Activated CD4-positive, alpha-beta T cell treated with anti-CD3 and anti-CD28 coated beads for 36 hours (primary cell): Measurements from ENCODE around the gene ROS1. TPM values are rescaled to one million over a fixed set of nuclear protein-coding genes. Genes with fewer than 3 reads are reported as not detected.

Source experiments
- ATAC-seq: fragments of 200-7000 bp; cut with Tn5 transposase; one replicate; pipeline ENCODE4 v1.10.0; 2021; ENCODE audit warnings: mild to moderate bottlenecking, moderate library complexity
- CTCF ChIA-PET: fragments of 350-600 bp; sonication (Branson Sonifier 250); formaldehyde crosslinking; loops from one replicate; lab custom pipeline; 2021; ENCODE audit warnings: antibody characterized with exemption; lab: Charles Lee
- POLR2A ChIA-PET: fragments of 350-600 bp; sonication (Branson Sonifier 250); formaldehyde crosslinking; loops from one replicate; lab custom pipeline; 2021; ENCODE audit warnings: antibody characterized with exemption, inconsistent platforms; lab: Charles Lee
- DNase-seq: peaks from one replicate; pipeline ENCODE4 v3.0.0-alpha.2; 2020
- H3K27ac Mint-ChIP-seq: one replicate; pipeline ENCODE4 v1.8.0; 2021; ENCODE audit warnings: mixed read lengths
- H3K27me3 Mint-ChIP-seq: one replicate; pipeline ENCODE4 v1.8.0; 2021; ENCODE audit warnings: mixed read lengths
- H3K36me3 Mint-ChIP-seq: one replicate; pipeline ENCODE4 v1.8.0; 2021; ENCODE audit warnings: low read depth, mixed read lengths
- H3K4me1 Mint-ChIP-seq: one replicate; pipeline ENCODE4 v1.8.0; 2021; ENCODE audit warnings: mixed read lengths
- H3K4me3 Mint-ChIP-seq: one replicate; pipeline ENCODE4 v1.8.0; 2021; ENCODE audit warnings: mild to moderate bottlenecking, moderate library complexity, mixed read lengths
- H3K9me3 Mint-ChIP-seq: one replicate; pipeline ENCODE4 v1.8.0; 2021; ENCODE audit warnings: low read depth, mixed read lengths
- intact Hi-C, 2 experiments: fragments of 100-400 bp; cut with DNase I in 1 of 2; cut with micrococcal nuclease in 1 of 2; formaldehyde crosslinking; loops; one replicate each; pipeline versions ENCODE4 v1.14.2 to v1.15.1; 2022 to 2024; cut with DNase I, micrococcal nuclease
- total RNA-seq, 2 experiments: library from RNA; stranded (reverse); gene quantifications; one replicate each; pipeline ENCODE4 v1.2.3, GENCODE V29; 2021

Gene ROS1
- total RNA-seq, 2 experiments from 2014 or later: not detected

GRCh38 chr6:117309069-117309468 lies 116.7 kb downstream of the ROS1 start:
- Mint-ChIP-seq H3K27ac (no peak overlapping the region), H3K4me1 (no peaks in the 10 kb centered on the region), H3K27me3 (peaks cover 8% of the 10 kb centered on the region), H3K9me3 (no peaks in the 10 kb centered on the region), H3K4me3 (no peak overlapping the region), H3K36me3 (no peaks in the 10 kb centered on the region)
- no peak for DNase-seq
- no peak for ATAC-seq
- POLR2A ChIA-PET: no interaction called here
- intact Hi-C loops: no loop called here
- CTCF ChIA-PET: no interaction called here

GRCh38 chr6:117307655-117308054 lies 118.1 kb downstream of the ROS1 start:
- intact Hi-C loops: no loop called here

GRCh38 chr6:117306227-117306790 lies 119.4 kb downstream of the ROS1 start:
- POLR2A ChIA-PET: no interaction called here

More at GRCh38 chr6:117307655-117308054, 118.1 kb downstream of the ROS1 start:
- Mint-ChIP-seq H3K4me3 (no peak overlapping the region), H3K36me3 (no peaks in the 10 kb centered on the region), H3K27me3 (peaks cover 8% of the 10 kb centered on the region), H3K27ac (no peak overlapping the region), H3K4me1 (no peaks in the 10 kb centered on the region), H3K9me3 (no peaks in the 10 kb centered on the region)
- CTCF ChIA-PET: interaction anchor here (0.6 kb wide), 1 partner anchor 671 kb away, joined by 3 read pairs; no protein-coding TSS in a partner anchor
- ATAC-seq: no peak
- POLR2A ChIA-PET: no interaction called here
- DNase-seq: no peak

GRCh38 chr6:117304446-117304845 lies 121.3 kb downstream of the ROS1 start:
- no peak overlapping the region for H3K4me3 Mint-ChIP-seq

More at GRCh38 chr6:117306227-117306790, 119.4 kb downstream of the ROS1 start:
- no peak for ATAC-seq
- Mint-ChIP-seq H3K36me3 (no peaks in the 10 kb centered on the region), H3K9me3 (no peaks in the 10 kb centered on the region), H3K4me1 (no peaks in the 10 kb centered on the region), H3K27me3 (peaks cover 8% of the 10 kb centered on the region), H3K27ac (no peak overlapping the region), H3K4me3 (no peak overlapping the region)
- no peak for DNase-seq
- intact Hi-C loops: no loop called here
- CTCF ChIA-PET: no interaction called here

GRCh38 chr6:117303323-117303722 lies 122.4 kb downstream of the ROS1 start:
- Mint-ChIP-seq H3K4me1 (no peaks in the 10 kb centered on the region), H3K9me3 (no peaks in the 10 kb centered on the region), H3K4me3 (no peak overlapping the region), H3K27me3 (peaks cover 4% of the 10 kb centered on the region), H3K27ac (no peak overlapping the region), H3K36me3 (no peaks in the 10 kb centered on the region)
- intact Hi-C loops: no loop called here
- ChIA-PET POLR2A (no interaction called here), CTCF (no interaction called here)
- no peak for ATAC-seq
- DNase-seq: no peak

More at GRCh38 chr6:117304446-117304845, 121.3 kb downstream of the ROS1 start:
- ChIA-PET POLR2A (no interaction called here), CTCF (interaction anchor here (1.3 kb wide), 1 partner anchor 180 kb away, joined by 3 read pairs; no protein-coding TSS in a partner anchor)
- Mint-ChIP-seq H3K4me1 (no peaks in the 10 kb centered on the region), H3K27me3 (peaks cover 8% of the 10 kb centered on the region), H3K9me3 (no peaks in the 10 kb centered on the region), H3K27ac (no peak overlapping the region), H3K36me3 (no peaks in the 10 kb centered on the region)
- ATAC-seq (no peak), DNase-seq (no peak)
- intact Hi-C loops: no loop called here

- H3K4me1 Mint-ChIP-seq: no peaks in the 10 kb centered on the region
- no peak for DNase-seq
- no peak overlapping the region for H3K4me3 Mint-ChIP-seq
- H3K9me3 Mint-ChIP-seq: no peaks in the 10 kb centered on the region
- peaks cover 9% of the 10 kb centered on the region for H3K27me3 Mint-ChIP-seq
- POLR2A ChIA-PET: no interaction called here
- CTCF ChIA-PET: no interaction called here
- no peaks in the 10 kb centered on the region for H3K36me3 Mint-ChIP-seq
- no peak for ATAC-seq
- intact Hi-C loops: no loop called here
- H3K27ac Mint-ChIP-seq: no peak overlapping the region
Measured at GRCh38 chr6:117298941-117299340, 126.8 kb downstream of the ROS1 start.

GRCh38 chr6:117290173-117290846 lies 135.4 kb downstream of the ROS1 start:
- Mint-ChIP-seq H3K4me1 (no peaks in the 10 kb centered on the region), H3K27me3 (peaks cover 19% of the 10 kb centered on the region), H3K9me3 (no peaks in the 10 kb centered on the region), H3K36me3 (no peaks in the 10 kb centered on the region), H3K4me3 (no peak overlapping the region), H3K27ac (no peak overlapping the region)
- DNase-seq: no peak
- ChIA-PET POLR2A (interaction anchor here (0.6 kb wide), 1 partner anchor 140 kb away, joined by 3 read pairs; no protein-coding TSS in a partner anchor), CTCF (interaction anchor here (1.2 kb wide), 1 partner anchor 9 kb away, joined by 3 read pairs; no protein-coding TSS in a partner anchor)
- intact Hi-C loops: no loop called here
- ATAC-seq: no peak

- Mint-ChIP-seq H3K27ac (no peak overlapping the region), H3K4me3 (no peak overlapping the region), H3K27me3 (peaks cover 11% of the 10 kb centered on the region), H3K4me1 (no peaks in the 10 kb centered on the region), H3K9me3 (no peaks in the 10 kb centered on the region), H3K36me3 (no peaks in the 10 kb centered on the region)
- intact Hi-C loops: no loop called here
- CTCF ChIA-PET: no interaction called here
- no peak for DNase-seq
- POLR2A ChIA-PET: no interaction called here
- no peak for ATAC-seq
Measured at GRCh38 chr6:117288083-117288715, 137.5 kb downstream of the ROS1 start.

GRCh38 chr6:117280922-117281321 lies 144.8 kb downstream of the ROS1 start:
- H3K9me3 Mint-ChIP-seq: no peaks in the 10 kb centered on the region
- CTCF ChIA-PET: no interaction called here
- H3K27ac Mint-ChIP-seq: no peak overlapping the region
- H3K4me3 Mint-ChIP-seq: no peak overlapping the region
- ATAC-seq (no peak), DNase-seq (no peak)
- no peaks in the 10 kb centered on the region for H3K4me1 Mint-ChIP-seq
- intact Hi-C loops: no loop called here
- no peaks in the 10 kb centered on the region for H3K36me3 Mint-ChIP-seq
- peaks cover 15% of the 10 kb centered on the region for H3K27me3 Mint-ChIP-seq
- POLR2A ChIA-PET: no interaction called here

- intact Hi-C loops: no loop called here
- Mint-ChIP-seq H3K4me1 (no peaks in the 10 kb centered on the region), H3K9me3 (no peaks in the 10 kb centered on the region), H3K27ac (no peak overlapping the region), H3K36me3 (no peaks in the 10 kb centered on the region), H3K4me3 (no peak overlapping the region), H3K27me3 (peaks cover 45% of the 10 kb centered on the region)
- POLR2A ChIA-PET: no interaction called here
- ATAC-seq (no peak), DNase-seq (no peak)
- CTCF ChIA-PET: no interaction called here
Measured at GRCh38 chr6:117276778-117277316, 148.9 kb downstream of the ROS1 start.

GRCh38 chr6:117275711-117276110 lies 150.0 kb downstream of the ROS1 start:
- Mint-ChIP-seq H3K36me3 (no peaks in the 10 kb centered on the region), H3K9me3 (no peaks in the 10 kb centered on the region), H3K27me3 (peaks cover 51% of the 10 kb centered on the region), H3K4me1 (no peaks in the 10 kb centered on the region), H3K4me3 (no peak overlapping the region), H3K27ac (no peak overlapping the region)
- ChIA-PET CTCF (no interaction called here), POLR2A (no interaction called here)
- no peak for DNase-seq
- no peak for ATAC-seq
- intact Hi-C loops: no loop called here
